ENCODE measurements around the gene SEC24B.

The SEC24B gene

DNA sequence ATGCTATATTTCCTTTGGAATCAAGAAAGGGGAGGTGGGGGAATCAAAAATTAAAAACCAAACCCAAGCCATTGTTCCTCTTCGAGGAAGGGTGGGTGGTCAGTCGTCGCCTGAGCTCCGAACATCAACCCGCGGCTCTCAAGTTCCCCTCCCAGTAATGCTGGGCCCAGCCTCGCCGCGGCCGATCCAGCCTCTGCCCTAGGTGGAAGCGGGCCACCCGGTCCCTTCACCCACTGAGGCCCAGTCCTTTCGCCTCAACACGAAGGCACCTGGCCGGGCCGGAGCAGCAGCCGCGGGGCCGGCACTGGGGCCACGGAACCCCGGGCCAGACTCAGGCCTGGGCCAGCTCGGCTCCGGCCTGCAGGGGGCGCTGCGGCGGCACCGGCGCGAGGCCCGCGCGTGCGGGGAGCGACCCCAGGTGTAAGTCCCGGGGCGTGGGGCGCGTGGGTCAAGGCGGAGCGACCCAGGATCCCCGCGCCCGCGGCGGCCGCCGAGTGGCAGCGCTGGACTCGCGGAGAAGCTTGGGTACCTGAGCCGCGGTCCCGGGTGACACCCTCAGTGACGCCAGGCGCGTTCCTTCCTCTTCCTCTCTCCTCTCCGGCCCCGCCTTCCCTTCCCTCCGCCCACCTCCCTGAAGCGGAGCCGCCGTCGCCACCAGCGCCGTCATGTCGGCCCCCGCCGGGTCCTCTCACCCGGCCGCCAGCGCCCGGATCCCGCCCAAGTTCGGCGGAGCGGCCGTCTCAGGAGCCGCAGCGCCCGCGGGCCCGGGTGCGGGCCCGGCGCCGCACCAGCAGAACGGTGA is at the start of gene SEC24B:
TSS of gene SEC24B (plus strand) at position 611 of the 802 bp plus-strand sequence. CDS start at position 666, 55 bp downstream.
- TF ChIP-seq GATA2 (IDR thresholded peaks at IDR 0.05; ENCODE audit: low read depth, low read length): no peak
- no peak for TF ChIP-seq GATA3 (IDR thresholded peaks at IDR 0.05; ENCODE audit: low read depth, low read length)

- TF ChIP-seq GATA2 (IDR thresholded peaks at IDR 0.05; ENCODE audit: low read depth, low read length): no peak
Observed at GRCh38 chr4:109383823-109384222, 49.8 kb upstream of the SEC24B start.

DNA sequence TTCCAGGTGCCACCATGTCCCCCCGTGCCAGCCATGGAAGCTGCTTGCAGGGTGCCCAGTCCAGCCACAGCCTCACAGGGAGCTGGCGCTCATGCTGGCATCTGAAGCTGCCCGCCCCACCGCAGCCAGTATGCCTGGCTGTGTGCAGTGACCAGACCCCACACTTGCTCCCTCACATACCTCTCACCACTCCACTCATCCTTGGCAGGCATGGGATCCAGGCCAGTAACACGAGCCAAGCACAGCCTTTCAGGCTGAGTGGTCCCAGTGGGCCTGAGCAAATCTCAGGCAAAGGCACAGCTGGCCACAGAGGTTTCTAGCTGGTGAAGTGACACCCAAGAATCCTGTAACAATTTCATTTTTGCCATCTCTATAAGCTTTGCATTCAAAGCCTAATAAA is 48.4 kb upstream of the SEC24B start:
- TF ChIP-seq GATA3 (IDR thresholded peaks at IDR 0.05; ENCODE audit: low read depth, low read length) (no peak), GATA2 (IDR thresholded peaks at IDR 0.05; ENCODE audit: low read depth, low read length) (no peak)

DNA sequence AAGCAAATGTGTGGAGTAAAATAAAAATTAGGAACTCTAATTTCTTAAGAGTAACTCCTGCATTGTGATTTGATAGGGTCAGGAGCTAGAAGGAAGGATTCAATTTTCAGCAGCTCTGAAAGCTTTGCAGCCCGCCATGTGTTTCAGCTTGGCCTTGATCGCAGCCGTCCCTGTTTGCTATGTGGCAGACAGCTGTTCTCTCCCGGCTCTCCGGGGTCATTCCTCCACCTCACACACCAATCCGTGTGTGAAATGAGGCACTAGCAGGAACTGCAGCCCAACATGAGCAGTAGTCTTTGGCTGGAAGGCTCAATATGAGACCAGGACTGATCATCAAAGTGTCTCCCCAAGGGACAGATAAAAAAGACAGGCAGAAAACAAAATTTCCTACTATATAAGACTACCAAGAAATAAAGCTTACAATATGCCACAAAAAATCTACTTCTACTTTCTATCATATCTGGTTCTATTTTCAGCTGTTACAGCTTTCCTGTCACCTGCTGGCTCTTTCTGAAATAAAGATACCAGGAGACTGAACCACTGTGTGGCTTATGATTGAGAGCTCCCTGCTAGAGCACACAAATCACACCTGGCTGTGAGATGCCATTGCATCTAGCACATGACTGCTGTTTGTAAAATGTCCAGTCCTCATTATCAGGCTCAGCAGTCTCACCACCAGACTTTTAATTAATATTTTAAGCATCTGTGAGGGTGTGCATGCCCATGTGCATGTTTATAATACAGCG is 44.1 kb upstream of the SEC24B start:
- no peak for TF ChIP-seq GATA3 (IDR thresholded peaks at IDR 0.05; ENCODE audit: low read depth, low read length)
- TF ChIP-seq GATA2 (IDR thresholded peaks at IDR 0.05; ENCODE audit: low read depth, low read length): no peak

- TF ChIP-seq GATA3 (IDR thresholded peaks at IDR 0.05; ENCODE audit: low read depth, low read length) (no peak), GATA2 (IDR thresholded peaks at IDR 0.05; ENCODE audit: low read depth, low read length) (no peak)
Observed at GRCh38 chr4:109390115-109390768, 43.4 kb upstream of the SEC24B start.

GRCh38 chr4:109395694-109396093 is 37.9 kb upstream of the SEC24B start:
- TF ChIP-seq GATA2 (IDR thresholded peaks at IDR 0.05; ENCODE audit: low read depth, low read length) (no peak), GATA3 (IDR thresholded peaks at IDR 0.05; ENCODE audit: low read depth, low read length) (no peak)

GRCh38 chr4:109398928-109399327 is 34.7 kb upstream of the SEC24B start:
- TF ChIP-seq GATA2 (IDR thresholded peaks at IDR 0.05; ENCODE audit: low read depth, low read length) (no peak), GATA3 (IDR thresholded peaks at IDR 0.05; ENCODE audit: low read depth, low read length) (no peak)

DNA sequence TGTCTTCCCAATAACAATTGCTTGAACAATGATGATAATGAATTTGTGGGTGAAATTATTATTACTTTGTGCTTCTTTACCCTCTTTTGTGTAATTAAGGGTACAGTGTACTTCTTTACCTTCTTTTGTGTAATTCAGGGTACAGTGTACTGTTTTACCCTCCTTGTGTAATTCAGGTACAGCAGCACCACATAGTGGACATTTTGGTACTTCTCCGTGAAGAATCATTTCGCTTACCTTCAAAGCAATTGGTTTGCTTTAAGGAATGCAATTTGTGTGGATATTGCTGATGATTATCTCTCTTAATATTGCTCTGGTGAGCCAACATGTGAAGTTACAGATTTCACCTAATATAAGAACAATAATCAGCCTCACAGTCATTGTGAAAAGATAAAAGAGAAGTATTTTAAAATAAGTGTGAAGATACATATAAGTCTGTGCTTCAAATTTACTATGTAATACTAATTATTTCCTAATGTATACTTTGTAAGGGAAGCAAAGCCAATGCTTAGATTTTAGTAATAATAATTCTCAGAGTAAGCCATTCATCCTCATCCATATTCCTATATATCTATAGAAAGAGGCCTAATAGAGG is 27.2 kb upstream of the SEC24B start:
- TF ChIP-seq GATA3 (IDR thresholded peaks at IDR 0.05; ENCODE audit: low read depth, low read length): no peak
- TF ChIP-seq GATA2 (IDR thresholded peaks at IDR 0.05; ENCODE audit: low read depth, low read length): no peak

DNA sequence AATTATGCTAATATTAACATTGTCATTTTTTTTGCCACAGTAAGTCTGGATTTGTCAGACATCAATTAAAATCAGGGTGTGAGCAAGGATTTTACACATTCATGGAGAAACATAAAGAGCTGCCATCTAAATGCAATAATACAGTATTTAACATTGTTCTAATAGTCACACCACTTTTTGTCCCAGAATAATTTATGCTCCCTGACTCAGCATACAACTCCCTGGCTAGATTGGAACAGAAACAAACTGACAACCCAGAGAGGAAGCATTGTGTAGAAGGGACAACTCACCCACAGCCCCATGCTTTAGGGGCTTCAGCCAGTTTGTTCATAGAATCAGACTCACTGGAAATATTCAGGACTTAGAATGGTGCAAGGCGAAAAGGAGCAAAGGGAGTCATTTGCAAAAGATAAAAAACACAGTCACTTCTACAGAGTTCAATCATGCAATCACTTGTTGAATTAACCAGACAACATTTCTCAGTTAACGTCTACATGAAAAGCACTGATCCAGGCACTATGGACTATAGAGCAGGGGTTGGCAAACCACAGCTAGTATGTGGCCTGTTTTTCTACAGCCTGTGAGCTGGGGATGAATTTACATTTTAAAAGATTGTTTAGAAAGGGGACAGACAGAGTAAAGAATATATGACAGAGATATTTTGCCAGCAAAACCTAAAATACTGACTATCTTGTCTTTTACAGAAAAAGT is 26.4 kb upstream of the SEC24B start:
- TF ChIP-seq GATA2 (IDR thresholded peaks at IDR 0.05; ENCODE audit: low read depth, low read length) (no peak), GATA3 (IDR thresholded peaks at IDR 0.05; ENCODE audit: low read depth, low read length) (no peak)

DNA sequence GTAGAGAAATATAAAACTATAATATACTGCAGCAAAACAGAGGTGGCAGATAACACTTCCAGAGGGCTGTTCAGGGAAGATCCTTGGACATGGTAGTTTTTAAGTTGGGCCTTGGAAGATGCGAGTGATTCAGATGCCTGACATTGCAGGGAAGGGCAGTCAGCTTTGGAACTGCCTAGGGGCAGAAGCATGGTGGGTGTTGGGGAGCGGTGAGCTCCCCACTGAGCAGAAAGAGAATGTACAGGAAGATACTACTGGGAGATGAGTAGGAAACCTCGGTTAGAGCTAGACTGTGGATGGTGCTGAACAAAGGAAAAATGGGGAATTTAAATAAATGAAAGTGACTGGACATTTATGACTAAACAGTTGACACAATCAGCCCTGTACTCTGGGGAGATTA is 24.9 kb upstream of the SEC24B start:
- TF ChIP-seq GATA3 (IDR thresholded peaks at IDR 0.05; ENCODE audit: low read depth, low read length): no peak
- no peak for TF ChIP-seq GATA2 (IDR thresholded peaks at IDR 0.05; ENCODE audit: low read depth, low read length)

GRCh38 chr4:109410226-109410625 is 23.4 kb upstream of the SEC24B start:
- TF ChIP-seq GATA3 (IDR thresholded peaks at IDR 0.05; ENCODE audit: low read depth, low read length) (no peak), GATA2 (IDR thresholded peaks at IDR 0.05; ENCODE audit: low read depth, low read length) (no peak)

GRCh38 chr4:109410776-109411175 is 22.8 kb upstream of the SEC24B start:
- TF ChIP-seq GATA2 (IDR thresholded peaks at IDR 0.05; ENCODE audit: low read depth, low read length) (no peak), GATA3 (IDR thresholded peaks at IDR 0.05; ENCODE audit: low read depth, low read length) (no peak)

GRCh38 chr4:109411964-109412363 is 21.7 kb upstream of the SEC24B start:
- TF ChIP-seq GATA3 (IDR thresholded peaks at IDR 0.05; ENCODE audit: low read depth, low read length): no peak

- no peak for TF ChIP-seq GATA2 (IDR thresholded peaks at IDR 0.05; ENCODE audit: low read depth, low read length)
- no peak for TF ChIP-seq GATA3 (IDR thresholded peaks at IDR 0.05; ENCODE audit: low read depth, low read length)
Observed at GRCh38 chr4:109412776-109413175, 20.8 kb upstream of the SEC24B start.
